ENCODE data around the gene SLC16A3.
"Not testable (repeated sequence)": the region's sequence is repeated elsewhere in the genome, so short reads cannot be mapped to it uniquely, and the experiment has no call there.

Gene SLC16A3

DNA sequence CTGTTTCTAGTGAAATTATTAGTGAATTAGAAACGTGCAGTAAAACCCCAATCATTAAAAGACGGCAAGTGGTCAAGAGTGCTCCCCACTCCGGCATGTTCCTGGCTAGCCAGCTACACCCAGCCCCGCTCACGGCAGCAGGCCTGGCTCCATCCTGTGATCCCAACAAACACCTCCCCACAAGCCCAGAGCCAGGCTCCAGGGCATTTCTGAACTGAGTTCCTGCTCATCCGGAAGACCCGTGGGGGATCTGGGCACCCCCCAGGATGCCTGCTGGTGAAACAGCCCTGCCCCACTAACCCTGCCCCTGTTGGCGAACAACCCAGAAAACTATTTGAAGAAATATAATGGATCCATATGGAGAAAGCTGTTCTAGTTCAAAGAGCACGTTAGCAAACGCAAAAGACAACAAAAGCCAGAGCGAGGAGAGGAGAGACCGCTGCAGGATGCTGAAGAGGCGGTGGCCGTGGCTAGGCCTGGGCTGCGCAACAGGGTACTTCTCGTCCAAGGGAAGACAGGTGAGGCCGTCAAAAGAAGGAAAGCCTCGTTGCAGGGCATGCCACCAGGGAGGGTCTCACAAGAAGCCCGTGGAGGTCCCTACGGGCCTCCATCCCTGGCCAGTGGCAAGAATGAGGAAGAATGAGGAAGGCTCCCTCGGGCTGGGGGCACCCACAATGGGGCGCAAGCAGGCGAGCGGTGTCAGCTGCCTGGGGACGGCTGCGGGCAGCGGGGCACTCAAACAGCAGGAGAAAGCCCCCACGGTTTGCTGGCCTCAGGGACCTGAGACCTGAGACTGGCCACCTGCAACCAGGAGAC is 19.2 kb downstream of the SLC16A3 start:
- no peak overlapping the region for H3K4me3 ChIP-seq (ENCODE audit: low read length)
- no peak for TF ChIP-seq ZNF274 (IDR thresholded peaks at IDR 0.05; ENCODE audit: low read depth, low read length)

DNA sequence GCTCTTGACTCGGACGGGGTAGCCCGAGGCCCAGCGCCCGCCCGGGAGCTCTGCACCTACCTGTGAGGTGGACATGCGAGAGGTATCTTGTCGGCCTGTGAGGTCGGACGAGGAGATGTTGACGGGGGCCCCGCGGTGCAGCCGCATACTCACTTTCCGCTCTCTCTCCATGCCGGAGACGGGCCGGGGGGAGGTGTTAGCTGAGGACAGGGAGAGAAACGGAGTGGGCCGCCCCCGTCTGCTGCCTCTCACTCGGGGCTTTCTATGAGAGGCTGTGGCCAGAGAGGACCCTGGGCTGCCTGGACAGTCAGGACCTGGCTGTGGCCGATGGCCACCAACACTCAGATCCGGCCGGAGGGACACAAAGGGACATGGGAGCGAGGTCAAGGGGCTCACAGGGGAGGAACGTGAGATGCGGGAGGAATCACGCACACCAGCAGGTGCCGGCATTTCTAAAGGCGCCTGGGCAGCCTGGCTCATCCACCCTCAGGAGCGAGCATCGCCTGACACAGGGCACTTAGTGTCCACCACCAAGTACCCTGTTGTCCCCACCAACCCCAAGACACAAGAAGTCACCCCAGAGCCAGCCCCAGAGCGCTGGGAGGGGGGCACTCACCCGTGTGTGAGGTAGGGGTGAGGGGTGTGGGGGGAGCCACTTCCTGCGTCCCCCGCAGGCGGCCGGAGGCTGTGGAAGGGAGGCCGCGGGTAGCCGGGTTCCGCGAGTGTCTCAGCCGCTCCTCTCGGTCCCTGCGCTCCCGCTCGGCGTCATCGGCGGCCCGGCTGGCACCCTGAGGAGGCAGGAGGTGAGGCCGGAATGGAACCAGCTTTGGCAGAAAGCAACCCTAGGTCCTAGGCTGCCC is 20.2 kb downstream of the SLC16A3 start:
- no peak for TF ChIP-seq ZNF274 (IDR thresholded peaks at IDR 0.05; ENCODE audit: low read depth, low read length)
- H3K4me3 ChIP-seq (ENCODE audit: low read length) = no peak overlapping the region

DNA sequence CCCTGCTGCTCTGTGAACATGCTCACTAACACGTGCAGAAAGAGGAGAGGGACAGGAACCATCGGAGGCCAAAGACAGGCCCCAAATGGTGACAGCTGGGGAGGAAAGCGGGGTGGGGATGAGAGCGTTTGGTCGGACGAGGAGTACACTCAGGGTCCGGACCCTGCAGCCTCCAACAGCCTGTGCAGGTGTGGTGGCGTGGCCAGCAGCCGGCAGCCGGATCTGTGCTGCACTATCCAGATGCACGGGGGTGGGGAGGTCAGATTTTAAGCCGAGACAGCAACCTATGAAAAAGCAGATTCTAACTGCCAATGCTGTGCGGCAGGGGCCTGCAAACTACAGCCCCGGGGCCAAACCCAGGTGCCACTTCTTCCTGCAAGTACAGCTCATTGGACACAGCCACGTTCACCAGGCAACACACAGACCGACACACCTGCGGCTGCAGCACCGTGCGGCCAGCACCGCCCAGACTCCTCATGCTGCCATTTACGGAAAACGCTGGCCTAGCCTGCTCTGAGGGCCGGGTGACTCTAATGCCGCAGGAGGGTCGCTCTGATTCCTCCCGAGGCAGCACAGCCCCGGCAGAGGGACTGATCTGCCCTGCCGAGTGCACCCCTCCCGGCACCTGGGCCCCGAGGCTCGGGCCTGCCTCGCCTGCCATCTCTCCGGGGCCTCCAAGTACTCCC is 21.2 kb downstream of the SLC16A3 start:
- no peak for TF ChIP-seq ZNF274 (IDR thresholded peaks at IDR 0.05; ENCODE audit: low read depth, low read length)
- H3K4me3 ChIP-seq (ENCODE audit: low read length) = no peak overlapping the region

DNA sequence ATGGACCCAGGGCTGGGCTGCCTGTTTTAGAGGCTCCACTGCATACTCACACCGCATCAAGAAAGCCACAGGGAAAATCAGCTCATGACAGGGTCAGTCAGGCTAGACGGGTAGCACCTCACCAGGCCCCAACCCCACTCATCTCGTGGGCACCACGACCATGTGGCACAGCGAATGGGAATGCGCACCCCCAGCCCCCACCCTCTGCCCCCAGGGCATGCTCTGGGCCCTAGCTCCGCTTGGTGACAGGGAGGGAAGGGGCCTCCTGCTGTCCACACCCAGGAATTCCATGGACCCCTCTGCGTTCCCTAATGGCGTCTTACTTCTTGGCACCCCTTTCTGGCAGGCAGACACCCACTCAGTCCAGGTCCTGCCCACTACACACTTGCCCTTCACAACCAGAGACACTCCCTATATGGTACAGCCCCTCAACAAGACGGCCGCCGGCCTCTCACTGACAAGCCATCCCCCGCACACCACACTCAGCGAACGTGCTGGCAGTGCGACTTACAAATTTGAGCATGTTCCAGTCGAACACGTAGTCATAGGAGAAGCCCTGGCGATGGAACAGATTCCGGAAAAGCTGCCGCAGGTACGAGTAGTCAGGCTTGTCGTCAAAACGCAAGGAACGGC is 22.1 kb downstream of the SLC16A3 start:
- TF ChIP-seq ZNF274 (IDR thresholded peaks at IDR 0.05; ENCODE audit: low read depth, low read length) = no peak
- no peak overlapping the region for H3K4me3 ChIP-seq (ENCODE audit: low read length)

DNA sequence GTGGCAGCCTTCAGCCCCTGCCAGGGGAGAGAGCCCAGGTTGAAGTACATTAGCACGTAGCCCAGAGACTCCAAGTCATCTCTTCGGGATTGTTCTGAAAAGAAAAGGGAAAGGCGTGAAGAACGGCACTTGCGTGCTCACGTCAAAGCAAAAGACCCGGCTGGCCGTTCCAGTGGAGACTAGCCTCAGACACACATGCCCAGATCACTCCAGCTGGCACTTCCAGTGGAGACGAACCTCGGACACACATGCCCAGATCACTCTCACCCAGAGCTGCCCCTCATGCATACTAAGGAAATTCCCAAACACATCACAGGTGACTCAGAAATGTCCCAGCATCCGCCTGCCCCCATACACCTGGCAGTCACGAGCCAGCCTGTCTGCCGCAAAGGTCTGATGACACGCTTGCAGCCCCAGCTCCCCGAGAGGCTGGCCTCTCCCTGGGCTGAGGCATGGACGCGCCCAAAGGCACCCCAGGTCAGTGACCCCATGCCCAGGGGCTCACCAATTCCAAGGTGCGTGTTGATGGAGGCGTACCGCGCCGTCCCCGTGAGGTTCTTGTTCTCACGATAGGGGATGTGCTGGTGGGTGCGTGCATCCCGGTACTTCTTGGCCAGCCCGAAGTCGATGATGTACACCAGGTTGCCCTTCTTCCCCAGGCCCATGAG is 23.8 kb downstream of the SLC16A3 start:
- H3K4me3 ChIP-seq (ENCODE audit: low read length) = no peak overlapping the region
- TF ChIP-seq ZNF274 (IDR thresholded peaks at IDR 0.05; ENCODE audit: low read depth, low read length) = no peak

DNA sequence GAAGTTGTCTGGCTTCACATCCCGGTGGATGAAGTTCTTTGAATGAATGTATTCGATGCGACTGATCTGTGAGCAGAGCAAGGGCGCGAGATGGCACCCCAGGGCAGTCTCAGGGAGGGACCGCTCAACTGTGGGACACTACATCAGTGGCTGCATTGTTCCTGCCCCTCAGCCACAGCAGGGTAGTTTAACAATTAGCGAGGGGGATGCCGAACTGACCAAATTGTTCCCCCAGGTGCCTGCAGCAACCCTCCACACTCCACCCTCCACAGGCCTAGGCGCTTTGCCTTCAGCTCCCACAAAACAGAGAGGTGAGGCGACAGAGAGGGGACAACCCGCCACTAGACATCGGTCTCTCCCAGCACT is 24.3 kb downstream of the SLC16A3 start:
- TF ChIP-seq ZNF274 (IDR thresholded peaks at IDR 0.05; ENCODE audit: low read depth, low read length) = no peak
- H3K4me3 ChIP-seq (ENCODE audit: low read length) = no peak overlapping the region

DNA sequence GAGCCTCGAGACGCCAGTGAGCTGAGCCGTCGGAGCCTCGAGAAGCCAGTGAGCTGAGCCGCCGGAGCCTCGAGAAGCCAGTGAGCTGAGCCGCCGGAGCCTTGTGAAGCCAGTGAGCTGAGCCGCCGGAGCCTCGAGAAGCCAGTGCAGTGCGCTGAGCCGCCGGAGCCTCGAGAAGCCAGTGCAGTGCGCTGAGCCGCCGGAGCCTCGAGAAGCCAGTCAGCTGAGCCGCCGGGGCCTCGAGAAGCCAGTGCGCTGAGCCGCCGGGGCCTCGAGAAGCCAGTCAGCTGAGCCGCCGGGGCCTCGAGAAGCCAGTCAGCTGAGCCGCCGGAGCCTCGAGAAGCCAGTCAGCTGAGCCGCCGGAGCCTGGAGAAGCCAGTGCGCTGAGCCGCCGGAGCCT is 25.3 kb downstream of the SLC16A3 start:
- H3K4me3 ChIP-seq (ENCODE audit: low read length) = not testable (repeated sequence)

DNA sequence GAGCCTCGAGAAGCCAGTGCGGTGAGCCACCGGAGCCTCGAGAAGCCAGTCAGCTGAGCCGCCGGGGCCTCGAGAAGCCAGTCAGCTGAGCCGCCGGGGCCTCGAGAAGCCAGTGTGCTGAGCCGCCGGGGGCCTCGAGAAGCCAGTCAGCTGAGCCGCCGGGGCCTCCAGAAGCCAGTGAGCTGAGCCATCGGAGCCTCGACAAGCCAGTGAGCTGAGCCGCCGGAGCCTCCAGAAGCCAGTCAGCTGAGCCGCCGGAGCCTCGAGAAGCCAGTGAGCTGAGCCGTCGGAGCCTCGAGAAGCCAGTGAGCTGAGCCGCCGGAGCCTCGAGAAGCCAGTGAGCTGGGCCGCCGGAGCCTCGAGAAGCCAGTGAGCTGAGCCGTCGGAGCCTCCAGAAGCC is 25.9 kb downstream of the SLC16A3 start:
- not testable (repeated sequence) for H3K4me3 ChIP-seq (ENCODE audit: low read length)

DNA sequence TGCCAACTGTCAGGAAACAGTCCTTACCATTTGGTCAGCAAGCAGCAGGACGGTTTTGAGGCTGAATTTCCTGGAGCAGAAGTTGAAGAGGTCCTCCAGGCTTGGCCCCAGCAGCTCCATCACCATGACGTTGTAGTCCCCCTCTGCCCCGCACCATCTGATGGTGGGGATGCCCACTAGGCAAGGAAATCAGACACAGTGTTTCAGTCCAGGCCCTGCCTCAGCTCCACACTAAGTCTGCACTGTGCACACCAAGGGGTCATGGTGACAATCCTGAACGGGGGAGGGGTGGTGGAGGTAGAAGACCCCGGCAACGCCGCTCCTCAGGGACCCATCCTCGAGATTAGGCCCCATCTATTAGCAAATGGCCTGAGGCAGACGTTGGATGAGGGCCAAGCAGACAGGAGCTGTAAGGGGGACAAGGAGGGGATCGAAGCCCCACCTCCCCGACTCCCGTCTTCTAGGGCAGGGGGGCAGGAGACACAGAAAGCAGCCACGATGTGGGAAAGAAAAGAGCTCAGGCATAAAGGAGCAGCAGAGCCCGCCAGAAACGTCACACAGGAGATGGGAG is 26.6 kb downstream of the SLC16A3 start:
- TF ChIP-seq ZNF274 (IDR thresholded peaks at IDR 0.05; ENCODE audit: low read depth, low read length) = no peak
- H3K4me3 ChIP-seq (ENCODE audit: low read length) = no peak overlapping the region

DNA sequence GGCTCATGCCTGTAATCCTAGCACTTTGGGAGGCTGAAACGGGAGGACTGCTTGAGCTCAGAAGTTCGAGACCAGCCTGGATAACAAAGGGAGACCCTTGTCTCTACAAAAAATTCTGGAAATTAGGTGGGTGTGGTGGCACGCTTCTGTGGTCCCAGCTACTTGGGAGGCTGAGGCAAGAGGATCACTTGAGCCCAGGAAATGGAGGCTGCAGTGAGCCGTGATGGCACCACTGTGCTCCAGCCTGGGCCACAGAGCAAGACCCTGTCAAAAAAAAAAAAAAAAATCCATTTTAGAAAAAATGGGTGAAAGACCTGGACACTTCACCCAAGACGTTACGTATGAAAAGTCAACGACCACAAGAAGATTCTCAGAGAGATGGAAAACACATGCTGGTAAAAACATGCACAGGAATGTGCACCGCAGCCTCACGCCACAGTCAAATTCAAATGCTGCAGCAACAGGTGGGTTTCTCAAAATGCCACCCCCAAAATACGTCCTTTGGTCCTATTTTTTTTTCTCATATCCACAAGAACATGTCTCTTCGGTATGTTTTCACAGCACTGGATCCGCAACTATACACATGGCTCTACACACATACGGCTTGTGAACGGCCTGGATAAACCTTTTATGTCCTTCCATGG is 27.5 kb downstream of the SLC16A3 start:
- no peak for TF ChIP-seq ZNF274 (IDR thresholded peaks at IDR 0.05; ENCODE audit: low read depth, low read length)
- no peak overlapping the region for H3K4me3 ChIP-seq (ENCODE audit: low read length)

DNA sequence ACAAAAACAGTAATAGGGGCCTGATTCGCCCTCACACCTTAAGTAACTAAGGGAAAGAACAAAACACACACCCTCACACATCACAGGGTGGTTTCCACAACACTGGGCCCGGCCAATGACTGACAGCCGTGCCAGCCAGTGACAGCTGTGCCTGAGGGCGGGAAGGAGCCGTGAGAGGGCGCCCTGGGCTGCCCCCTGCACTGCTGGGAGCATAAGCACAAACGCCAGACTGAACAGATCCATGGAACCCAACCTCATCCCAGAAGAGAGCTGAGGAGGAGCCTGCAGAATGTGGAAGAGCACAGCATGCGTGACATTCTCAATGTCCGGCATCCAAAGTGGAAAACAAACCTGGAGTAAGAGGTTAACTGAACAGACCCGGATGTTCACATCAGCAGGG is 28.6 kb downstream of the SLC16A3 start:
- no peak for TF ChIP-seq ZNF274 (IDR thresholded peaks at IDR 0.05; ENCODE audit: low read depth, low read length)
- H3K4me3 ChIP-seq (ENCODE audit: low read length) = no peak overlapping the region

DNA sequence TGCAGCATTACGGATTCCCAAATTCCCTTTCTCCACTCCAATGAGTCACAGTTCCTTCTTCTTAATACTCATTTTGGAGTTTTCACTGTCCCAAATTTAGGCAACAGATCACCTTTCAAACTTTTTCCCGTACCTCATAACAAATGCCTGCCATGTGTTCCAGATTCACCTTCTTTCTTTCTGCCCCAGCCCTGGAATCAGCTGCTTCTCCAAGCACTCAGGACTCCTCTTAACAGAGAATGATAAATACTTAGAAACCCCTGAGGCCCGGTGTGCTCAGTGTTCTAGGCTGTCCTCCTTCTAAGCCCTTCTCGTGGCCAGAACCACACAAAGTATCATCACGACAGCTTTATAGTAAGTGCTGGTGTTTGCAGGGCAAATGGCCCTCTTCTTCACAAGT is 29.7 kb downstream of the SLC16A3 start:
- TF ChIP-seq ZNF274 (IDR thresholded peaks at IDR 0.05; ENCODE audit: low read depth, low read length) = no peak
- H3K4me3 ChIP-seq (ENCODE audit: low read length) = no peak overlapping the region

DNA sequence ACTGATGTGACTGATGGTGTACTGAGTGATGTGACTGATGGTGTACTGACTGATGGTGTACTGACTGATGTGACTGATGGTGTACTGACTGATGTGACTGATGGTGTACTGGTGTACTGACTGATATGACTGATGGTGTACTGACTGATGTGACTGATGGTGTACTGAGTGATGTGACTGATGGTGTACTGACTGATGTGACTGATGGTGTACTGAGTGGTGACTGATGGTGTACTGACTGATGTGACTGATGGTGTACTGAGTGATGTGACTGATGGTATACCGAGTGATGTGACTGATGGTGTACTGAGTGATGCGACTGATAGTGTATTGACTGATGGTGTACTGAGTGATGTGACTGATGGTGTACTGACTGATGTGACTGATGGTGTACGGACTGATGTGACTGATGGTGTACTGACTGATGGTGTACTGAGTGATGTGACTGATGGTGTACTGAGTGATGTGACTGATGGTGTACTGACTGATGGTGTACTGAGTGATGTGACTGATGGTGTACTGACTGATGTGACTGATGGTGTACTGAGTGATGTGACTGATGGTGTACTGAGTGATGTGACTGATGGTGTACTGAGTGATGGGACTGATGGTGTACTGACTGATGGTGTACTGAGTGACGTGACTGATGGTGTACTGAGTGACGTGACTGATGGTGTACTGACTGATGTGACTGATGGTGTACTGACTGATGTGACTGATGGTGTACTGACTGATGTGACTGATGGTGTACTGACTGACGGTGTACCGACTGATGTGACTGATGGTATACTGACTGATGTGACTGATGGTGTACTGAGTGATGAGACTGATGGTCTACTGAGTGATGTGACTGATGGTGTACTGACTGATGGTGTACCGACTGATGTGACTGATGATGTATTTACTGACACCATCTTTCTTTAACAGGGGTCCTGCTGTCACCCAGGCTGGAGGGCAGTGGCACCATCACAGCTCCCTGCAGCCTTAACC is 31.4 kb downstream of the SLC16A3 start:
- not testable (repeated sequence) for H3K4me3 ChIP-seq (ENCODE audit: low read length)

All from GM08714 (cell line).